ENCODE data around the gene GRHL1. TPM values are rescaled to one million over a fixed set of nuclear protein-coding genes. Genes with fewer than 3 reads are reported as not detected.

The GRHL1 gene
- total and polyA plus RNA-seq, 2 experiments from 2014 or later: 0.32 to 0.45 TPM

DNA sequence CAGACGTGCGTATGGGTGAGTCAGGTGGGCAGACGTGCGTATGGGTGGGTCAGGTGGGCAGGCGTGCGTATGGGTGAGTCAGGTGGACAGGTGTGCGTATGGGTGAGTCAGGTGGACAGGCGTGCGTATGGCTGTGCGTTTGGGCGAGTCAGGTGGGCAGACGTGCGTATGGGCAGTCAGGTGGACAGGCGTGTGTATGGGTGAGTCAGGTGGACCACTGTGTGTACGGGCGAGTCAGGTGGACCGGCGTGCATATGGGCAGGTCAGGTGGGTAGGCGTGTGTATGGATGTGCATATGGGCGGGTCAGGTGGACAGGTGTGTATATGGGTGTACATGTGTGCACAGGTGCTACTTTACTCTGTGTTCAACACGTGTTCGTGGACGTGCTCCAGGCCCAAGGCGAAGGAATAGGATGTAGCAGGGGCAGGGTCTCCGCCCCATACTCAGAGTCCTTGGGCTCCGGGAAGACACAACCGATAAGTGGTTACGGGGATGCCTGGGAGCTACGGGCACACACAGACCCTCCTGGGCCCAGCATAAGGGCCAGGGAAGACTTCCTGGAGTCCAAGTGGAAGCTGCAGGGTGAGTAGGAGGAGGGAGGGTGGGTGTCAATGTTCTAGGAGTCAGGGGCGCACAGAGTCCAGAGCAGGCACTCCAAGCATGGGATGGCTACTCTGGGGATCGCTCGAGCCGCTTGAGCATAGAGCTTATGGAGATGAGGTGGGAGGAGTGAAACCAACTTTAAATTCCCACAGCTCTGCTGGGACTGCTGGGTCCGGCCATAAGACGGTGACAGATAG lies 64.7 kb downstream of the GRHL1 start:
- in situ Hi-C loops (cut with MboI): no loop called here
- DNase-seq: no peak
- H3F3A ChIP-seq (ENCODE audit: insufficient read depth): peaks cover 7% of the 10 kb centered on the region; the same call in 1 of the 2 replicates
- no peak overlapping the region for H3K4me2 ChIP-seq (ENCODE audit: unreplicated experiment)
- TF ChIP-seq EZH2 (IDR thresholded peaks at IDR 0.05; ENCODE audit: insufficient read depth, poor library complexity, severe bottlenecking) (no peak), EZH2phosphoT487 (IDR thresholded peaks at IDR 0.05; ENCODE audit: insufficient read depth, low read depth) (no peak)
- H3K27me3 ChIP-seq (replicated peaks; ENCODE audit: insufficient read depth): no peaks in the 10 kb centered on the region
- no peak overlapping the region for H3K27ac ChIP-seq
- H3K9me3 ChIP-seq (ENCODE audit: low read depth): no peaks in the 10 kb centered on the region
- H3K9ac ChIP-seq: no peak overlapping the region
- no peaks in the 10 kb centered on the region for H4K20me1 ChIP-seq (ENCODE audit: insufficient read depth)
- no peak overlapping the region for H2AFZ ChIP-seq
- H3K4me1 ChIP-seq (ENCODE audit: insufficient read depth): peaks cover 8% of the 10 kb centered on the region; the same call in 1 of the 2 replicates
- no peaks in the 10 kb centered on the region for H3K79me2 ChIP-seq (ENCODE audit: insufficient read depth)
- no peaks in the 10 kb centered on the region for H3K36me3 ChIP-seq (ENCODE audit: low read depth)
- H3K9me2 ChIP-seq (ENCODE audit: insufficient read depth): no peaks in the 10 kb centered on the region
- 86 to 88% methylated on average over 21 to 35 of the region's 35 CpGs for WGBS, 2 experiments (ENCODE audit: low coverage in 1 of 2, low lambda C conversion rate in 2 of 2, missing lambda C conversion rate in 2 of 2)
- H3K4me3 ChIP-seq: no peak overlapping the region

DNA sequence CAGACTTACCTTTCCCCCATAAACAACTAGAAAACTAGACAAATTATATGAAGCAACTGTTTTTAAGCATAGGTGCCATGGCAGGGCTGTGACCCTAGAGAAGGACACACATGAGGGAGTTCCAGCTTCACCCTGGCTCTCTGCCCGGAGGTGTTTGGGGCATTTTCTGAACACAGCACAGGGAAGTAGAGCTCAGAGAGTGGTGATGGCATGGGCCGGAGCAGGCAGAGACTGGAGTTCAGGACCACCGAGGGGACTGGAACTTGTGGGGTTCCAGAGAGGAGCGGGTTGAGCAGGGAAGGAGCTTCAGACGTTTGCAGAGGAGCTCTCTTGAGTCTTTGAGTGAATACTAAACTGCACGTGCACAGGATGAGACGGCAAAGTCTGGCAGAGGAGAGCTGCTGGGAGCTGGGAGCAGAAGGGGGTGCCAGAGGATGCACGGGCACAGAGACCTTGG lies 65.3 kb downstream of the GRHL1 start:
- no peak overlapping the region for H3K4me3 ChIP-seq
- in situ Hi-C loops (cut with MboI): no loop called here
- no peaks in the 10 kb centered on the region for H3K9me3 ChIP-seq (ENCODE audit: low read depth)

DNA sequence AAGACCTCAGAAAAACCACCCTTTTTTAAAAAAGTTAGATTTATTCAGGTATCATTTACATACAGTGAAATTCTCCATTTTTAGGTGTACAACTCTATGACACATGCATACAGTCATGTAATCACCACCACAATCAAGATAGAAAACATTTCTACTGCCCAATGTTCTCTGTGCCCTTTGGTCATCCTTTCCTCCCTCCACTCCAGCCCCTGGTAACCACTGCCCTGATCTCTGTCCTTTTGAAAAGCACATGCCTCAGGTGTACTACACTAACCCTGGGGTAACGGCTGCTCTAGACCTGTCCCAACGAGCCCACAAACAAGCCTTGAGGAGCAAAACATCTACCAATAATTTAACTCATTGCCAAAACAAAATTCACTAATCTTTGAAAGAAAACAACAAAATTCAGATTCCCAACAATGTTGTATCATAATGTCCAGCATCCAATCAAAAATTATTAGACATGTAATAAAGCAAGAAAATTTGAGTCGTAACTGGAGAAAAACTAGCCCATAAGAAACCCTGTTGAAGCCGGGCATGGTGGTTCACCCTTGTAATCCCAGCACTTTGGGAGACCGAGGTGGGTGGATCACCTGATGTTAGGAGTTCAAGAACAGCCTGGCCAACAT lies 65.9 kb downstream of the GRHL1 start:
- Histone ChIP-seq H3K27ac (no peak overlapping the region), H3K9ac (no peak overlapping the region), H3F3A (ENCODE audit: insufficient read depth) (peaks cover 7% of the 10 kb centered on the region; the same call in 1 of the 2 replicates), H3K79me2 (ENCODE audit: insufficient read depth) (no peaks in the 10 kb centered on the region), H3K9me2 (ENCODE audit: insufficient read depth) (no peaks in the 10 kb centered on the region), H4K20me1 (ENCODE audit: insufficient read depth) (no peaks in the 10 kb centered on the region), H3K4me3 (no peak overlapping the region), H3K9me3 (ENCODE audit: low read depth) (no peaks in the 10 kb centered on the region), H2AFZ (no peak overlapping the region), H3K36me3 (ENCODE audit: low read depth) (no peaks in the 10 kb centered on the region), H3K4me1 (ENCODE audit: insufficient read depth) (peaks cover 8% of the 10 kb centered on the region; the same call in 1 of the 2 replicates), H3K27me3 (replicated peaks; ENCODE audit: insufficient read depth) (no peaks in the 10 kb centered on the region), H3K4me2 (ENCODE audit: unreplicated experiment) (no peak overlapping the region)
- TF ChIP-seq EZH2phosphoT487 (IDR thresholded peaks at IDR 0.05; ENCODE audit: insufficient read depth, low read depth): no peak
- TF ChIP-seq EZH2 (IDR thresholded peaks at IDR 0.05; ENCODE audit: insufficient read depth, poor library complexity, severe bottlenecking): no peak
- no peak for DNase-seq
- in situ Hi-C loops (cut with MboI): no loop called here
- 82 to 83% methylated on average over 5 of the region's 5 CpGs for WGBS, 2 experiments (ENCODE audit: low coverage in 1 of 2, low lambda C conversion rate in 2 of 2, missing lambda C conversion rate in 2 of 2)

More for the DNA sequence above, 65.3 kb downstream of the GRHL1 start:
- 56 to 58% methylated on average over 8 of the region's 8 CpGs for WGBS, 2 experiments (ENCODE audit: low coverage in 1 of 2, low lambda C conversion rate in 2 of 2, missing lambda C conversion rate in 2 of 2)
- Histone ChIP-seq H3K79me2 (ENCODE audit: insufficient read depth) (no peaks in the 10 kb centered on the region), H2AFZ (no peak overlapping the region), H4K20me1 (ENCODE audit: insufficient read depth) (no peaks in the 10 kb centered on the region), H3K4me2 (ENCODE audit: unreplicated experiment) (no peak overlapping the region), H3K9ac (no peak overlapping the region), H3K27me3 (replicated peaks; ENCODE audit: insufficient read depth) (no peaks in the 10 kb centered on the region), H3K9me2 (ENCODE audit: insufficient read depth) (no peaks in the 10 kb centered on the region), H3K4me1 (ENCODE audit: insufficient read depth) (peaks cover 8% of the 10 kb centered on the region; the same call in 1 of the 2 replicates), H3K27ac (no peak overlapping the region), H3K36me3 (ENCODE audit: low read depth) (no peaks in the 10 kb centered on the region), H3F3A (ENCODE audit: insufficient read depth) (peaks cover 7% of the 10 kb centered on the region; the same call in 1 of the 2 replicates)
- DNase-seq: no peak
- TF ChIP-seq EZH2phosphoT487 (IDR thresholded peaks at IDR 0.05; ENCODE audit: insufficient read depth, low read depth): no peak
- no peak for TF ChIP-seq EZH2 (IDR thresholded peaks at IDR 0.05; ENCODE audit: insufficient read depth, poor library complexity, severe bottlenecking)

DNA sequence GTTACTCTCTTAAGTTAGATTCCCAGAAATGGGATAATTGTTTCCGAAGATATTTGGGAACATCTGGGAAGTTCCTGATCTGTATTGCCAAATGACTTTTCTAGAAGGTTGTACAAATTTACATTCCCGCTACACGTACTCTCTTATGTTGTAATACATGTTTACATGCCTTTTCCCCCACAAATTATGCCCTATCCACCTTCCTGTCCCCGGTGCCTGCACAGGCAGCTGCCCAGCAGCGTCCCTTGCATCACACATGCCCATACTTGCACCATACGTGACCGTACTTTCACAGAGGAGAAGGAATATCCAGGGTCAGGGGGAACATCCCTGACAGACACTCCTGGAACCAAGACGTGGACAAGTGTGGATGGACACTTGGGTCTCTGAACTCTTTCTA lies 67.7 kb downstream of the GRHL1 start:
- peak; percentile 58 for DNase-seq
- no peak for TF ChIP-seq EZH2 (IDR thresholded peaks at IDR 0.05; ENCODE audit: insufficient read depth, poor library complexity, severe bottlenecking)
- no peak for TF ChIP-seq EZH2phosphoT487 (IDR thresholded peaks at IDR 0.05; ENCODE audit: insufficient read depth, low read depth)
- 10% methylated on average over 8 of the region's 8 CpGs for WGBS, 2 experiments (ENCODE audit: low coverage in 1 of 2, low lambda C conversion rate in 2 of 2, missing lambda C conversion rate in 2 of 2)
- H3F3A ChIP-seq (ENCODE audit: insufficient read depth): peaks cover 7% of the 10 kb centered on the region; the same call in 1 of the 2 replicates
- no peaks in the 10 kb centered on the region for H3K27me3 ChIP-seq (replicated peaks; ENCODE audit: insufficient read depth)
- H3K4me3 ChIP-seq: no peak overlapping the region
- H3K9me2 ChIP-seq (ENCODE audit: insufficient read depth): no peaks in the 10 kb centered on the region
- no peak overlapping the region for H3K9ac ChIP-seq
- no peak overlapping the region for H2AFZ ChIP-seq
- peaks cover 8% of the 10 kb centered on the region; the same call in 1 of the 2 replicates for H3K4me1 ChIP-seq (ENCODE audit: insufficient read depth)
- H3K9me3 ChIP-seq (ENCODE audit: low read depth): no peaks in the 10 kb centered on the region
- in situ Hi-C loops (cut with MboI): no loop called here
- H3K27ac ChIP-seq: no peak overlapping the region
- H3K4me2 ChIP-seq (ENCODE audit: unreplicated experiment): no peak overlapping the region
- H4K20me1 ChIP-seq (ENCODE audit: insufficient read depth): no peaks in the 10 kb centered on the region
- H3K36me3 ChIP-seq (ENCODE audit: low read depth): no peaks in the 10 kb centered on the region
- no peaks in the 10 kb centered on the region for H3K79me2 ChIP-seq (ENCODE audit: insufficient read depth)

All from GM23248 (cell line).